Body of pancreas (tissue), 4 donors: Measurements from ENCODE around the gene FAM107B.

Source experiments
- CTCF ChIP-seq, 7 experiments: fragments of 450-650 bp in 4 of 7; fragments of 200-600 bp in 3 of 7; sonication (generic) in 3 of 7; IDR thresholded peaks; one replicate each; pipeline ENCODE4 v1.5.1; 2016 to 2019; ENCODE audit warnings: antibody characterized with exemption in 7 of 7
- POLR2A ChIP-seq, 3 donors: fragments of 450-650 bp; IDR thresholded peaks; one replicate each; pipeline ENCODE4 v1.6.1; 2016; ENCODE audit warnings: antibody characterized with exemption in 3 of 3, mild to moderate bottlenecking in 2 of 3

GRCh38 chr10:14552015-14552414 is 222.7 kb downstream of the FAM107B start:
- TF ChIP-seq CTCF (IDR thresholded peaks at IDR 0.05) (no peak), POLR2A (IDR thresholded peaks at IDR 0.05) (no peak)
